Lung (tissue), 12 donors: ENCODE data around the gene CSTPP1. TPM values are rescaled to one million over a fixed set of nuclear protein-coding genes. Genes with fewer than 3 reads are reported as not detected.

ENCODE experiments used
- ATAC-seq: fragments of 200-7000 bp; cut with Tn5 transposase; one replicate; pipeline ENCODE4 v1.9.1; 2020; ENCODE audit warnings: moderate number of reproducible peaks; ENCODE audit not compliant: insufficient read depth, low FRiP score
- DNase-seq, 3 donors: peaks; one replicate each; pipeline ENCODE4 v3.0.0-alpha.2; 2013 to 2017
- H3K27ac ChIP-seq, 2 donors: one replicate each; pipeline ENCODE4 v1.5.1; 2013; ENCODE audit warnings: mild to moderate bottlenecking in 2 of 2, moderate library complexity in 2 of 2, control low read depth in 1 of 2, inconsistent platforms in 1 of 2, low read depth in 1 of 2, low read length in 1 of 2
- H3K27me3 ChIP-seq, 3 donors: one replicate each; pipeline ENCODE4 v1.5.1; 2013; ENCODE audit warnings: low read length in 2 of 3; ENCODE audit not compliant: control insufficient read depth in 3 of 3, insufficient read depth in 3 of 3
- H3K36me3 ChIP-seq, 4 donors: one replicate each; pipeline ENCODE4 v1.5.1; 2013; ENCODE audit warnings: low read length in 4 of 4, mild to moderate bottlenecking in 1 of 4, moderate library complexity in 1 of 4; ENCODE audit not compliant: control insufficient read depth in 4 of 4, insufficient read depth in 4 of 4
- H3K4me1 ChIP-seq, 5 donors: one replicate each; pipeline ENCODE4 v1.5.1; 2013; ENCODE audit warnings: low read length in 5 of 5, mild to moderate bottlenecking in 2 of 5, moderate library complexity in 1 of 5; ENCODE audit not compliant: control insufficient read depth in 5 of 5, insufficient read depth in 5 of 5
- H3K4me3 ChIP-seq: one replicate; pipeline ENCODE4 v1.5.1; 2013; ENCODE audit warnings: mild to moderate bottlenecking, control low read depth, moderate library complexity
- H3K9ac ChIP-seq, 2 donors: one replicate each; pipeline ENCODE4 v1.5.1; 2013; ENCODE audit warnings: low read length in 2 of 2, control low read depth in 1 of 2; ENCODE audit not compliant: insufficient read depth in 1 of 2
- H3K9me3 ChIP-seq, 4 donors: one replicate each; pipeline ENCODE4 v1.5.1; 2013; ENCODE audit warnings: low read length in 3 of 4, mild to moderate bottlenecking in 1 of 4, moderate library complexity in 1 of 4; ENCODE audit not compliant: control insufficient read depth in 4 of 4, insufficient read depth in 3 of 4
- WGBS, 2 donors: extraction: QIAGEN DNeasy Blood & Tissue Kit; methylation state at CpG; one replicate each; pipeline ENCODE4 v1.1.7; 2013; 5-methylcytosine and 5-hydroxymethylcytosine counted together
- polyA plus RNA-seq, 2 donors: library from polyadenylated mRNA; stranded (reverse); fragments of 200-250 nt; gene quantifications; one replicate each; pipeline ENCODE4 v1.2.1, GENCODE V29; 2013
- total RNA-seq, 2 donors: library from RNA; depleted of rRNA in 1 of 2; stranded (reverse); fragments of >200 nt in 1 of 2; gene quantifications; one replicate each; pipeline ENCODE4 v1.2.1, GENCODE V29; 2014 to 2021
- TF ChIP-seq, protein P1 (sequence below): IDR thresholded peaks from 2 replicates; pipeline ENCODE4 v1.5.1; 2012; ENCODE audit warnings: mild to moderate bottlenecking; ENCODE audit errors: control extremely low read depth, extremely low read depth
- donor health status: control.
- donor health status: control.
- donor health status: Bipolar disorder and iron deficiency.
- donor health status: healthy.
- donor health status: DM: yes; HTN: yes; CAD: no.

The CSTPP1 gene
- total and polyA plus RNA-seq, 4 donors: 26.0 to 45.8 (median 34.4) TPM

DNA sequence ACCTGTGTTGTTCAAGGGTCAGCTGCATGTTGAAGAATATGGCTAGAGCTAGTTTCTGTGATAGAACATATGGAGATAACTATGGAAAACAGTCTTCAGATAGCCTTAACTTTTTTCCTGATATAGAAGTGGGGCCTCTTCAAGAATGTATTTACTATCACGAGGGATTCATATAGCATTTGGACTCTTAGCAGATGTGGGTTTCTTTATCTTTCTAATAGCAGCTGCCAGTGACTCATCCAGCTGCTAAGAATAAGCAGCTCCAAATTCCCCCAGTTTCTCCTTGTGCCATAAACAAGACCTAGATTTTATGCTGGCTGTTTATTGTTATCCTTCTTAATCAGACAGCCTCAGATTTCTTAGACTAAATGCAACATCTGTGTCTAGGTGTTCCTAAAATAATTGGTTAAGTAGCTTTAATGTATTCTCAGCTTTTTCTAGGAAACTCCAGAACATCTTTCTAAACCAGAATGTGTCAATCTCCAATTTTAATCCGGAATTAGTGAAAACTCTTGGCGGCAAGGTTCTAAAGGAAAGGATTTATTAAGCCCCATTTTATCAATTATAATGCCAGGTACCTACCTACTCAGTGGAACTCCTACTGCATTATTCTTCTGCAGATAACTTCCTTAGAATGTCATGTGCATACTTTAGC lies 119.8 kb downstream of the CSTPP1 start:
- DNase-seq (peak in 2 of 3 donors; percentile 58 to 61), ATAC-seq (no peak)
- H3K4me1 ChIP-seq: no peaks in the 10 kb centered on the region
- no peak overlapping the region for H3K27ac ChIP-seq
- H3K36me3 ChIP-seq: peaks cover 0 to 10% (median 4%) of the 10 kb centered on the region in 4 donors
- H3K9me3 ChIP-seq: peaks cover 0 to 7% (median 1%) of the 10 kb centered on the region in 4 donors
- H3K27me3 ChIP-seq: no peaks in the 10 kb centered on the region
- H3K9ac ChIP-seq: no peak overlapping the region
- TF ChIP-seq, protein P1, sequence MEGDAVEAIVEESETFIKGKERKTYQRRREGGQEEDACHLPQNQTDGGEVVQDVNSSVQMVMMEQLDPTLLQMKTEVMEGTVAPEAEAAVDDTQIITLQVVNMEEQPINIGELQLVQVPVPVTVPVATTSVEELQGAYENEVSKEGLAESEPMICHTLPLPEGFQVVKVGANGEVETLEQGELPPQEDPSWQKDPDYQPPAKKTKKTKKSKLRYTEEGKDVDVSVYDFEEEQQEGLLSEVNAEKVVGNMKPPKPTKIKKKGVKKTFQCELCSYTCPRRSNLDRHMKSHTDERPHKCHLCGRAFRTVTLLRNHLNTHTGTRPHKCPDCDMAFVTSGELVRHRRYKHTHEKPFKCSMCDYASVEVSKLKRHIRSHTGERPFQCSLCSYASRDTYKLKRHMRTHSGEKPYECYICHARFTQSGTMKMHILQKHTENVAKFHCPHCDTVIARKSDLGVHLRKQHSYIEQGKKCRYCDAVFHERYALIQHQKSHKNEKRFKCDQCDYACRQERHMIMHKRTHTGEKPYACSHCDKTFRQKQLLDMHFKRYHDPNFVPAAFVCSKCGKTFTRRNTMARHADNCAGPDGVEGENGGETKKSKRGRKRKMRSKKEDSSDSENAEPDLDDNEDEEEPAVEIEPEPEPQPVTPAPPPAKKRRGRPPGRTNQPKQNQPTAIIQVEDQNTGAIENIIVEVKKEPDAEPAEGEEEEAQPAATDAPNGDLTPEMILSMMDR: no peak
- WGBS, 2 donors: 79 to 87% methylated on average over 3 of the region's 3 CpGs
- no peak overlapping the region for H3K4me3 ChIP-seq

DNA sequence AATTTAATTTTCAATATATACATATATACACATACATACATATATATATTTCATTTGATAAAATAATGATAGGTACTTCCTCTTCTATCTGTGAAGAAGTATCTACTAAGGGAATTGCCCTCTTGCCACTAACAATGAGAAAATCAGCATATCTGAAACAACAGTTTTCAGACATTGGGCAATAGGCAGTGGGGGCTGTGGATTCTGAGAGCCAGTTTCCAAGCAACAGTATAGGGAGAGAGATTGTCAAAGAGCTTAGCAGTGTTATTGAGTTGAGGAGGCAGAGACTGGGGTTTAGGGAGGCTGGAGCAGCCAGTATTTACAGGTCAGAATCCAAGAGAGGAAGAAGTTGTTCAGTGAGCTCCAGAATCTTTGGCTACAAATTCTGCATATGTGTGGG lies 120.8 kb downstream of the CSTPP1 start:
- DNase-seq: no peak
- TF ChIP-seq, protein P1: no peak
- Histone ChIP-seq H3K4me1 (no peaks in the 10 kb centered on the region), H3K4me3 (no peak overlapping the region), H3K36me3 (peaks cover 0 to 9% (median 4%) of the 10 kb centered on the region in 4 donors), H3K27ac (no peak overlapping the region), H3K27me3 (no peaks in the 10 kb centered on the region), H3K9ac (no peak overlapping the region), H3K9me3 (peaks cover 0 to 7% (median 1%) of the 10 kb centered on the region in 4 donors)
- ATAC-seq: no peak

DNA sequence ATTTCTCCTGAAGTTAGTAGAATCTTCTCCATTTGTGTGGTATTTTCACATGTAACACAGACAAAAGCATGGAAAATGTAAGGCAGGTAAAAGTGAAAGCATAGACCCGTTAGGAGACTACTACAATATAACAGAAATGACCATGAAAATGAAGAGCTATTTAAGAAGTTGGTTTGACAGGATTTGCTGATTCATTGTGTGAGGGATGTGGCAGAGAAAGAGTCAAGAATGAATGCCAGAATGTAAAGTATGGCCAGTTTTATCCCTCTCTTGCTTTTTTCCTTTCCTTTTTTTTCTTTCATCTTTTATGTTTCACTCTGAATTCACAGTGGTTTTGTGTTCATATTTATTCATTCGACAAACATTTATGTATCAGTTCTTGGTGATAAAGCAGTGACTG lies 124.2 kb downstream of the CSTPP1 start:
- Histone ChIP-seq H3K4me3 (no peak overlapping the region), H3K4me1 (no peaks in the 10 kb centered on the region), H3K9ac (no peak overlapping the region), H3K27me3 (no peaks in the 10 kb centered on the region), H3K9me3 (peaks cover 0 to 7% (median 1%) of the 10 kb centered on the region in 4 donors), H3K27ac (no peak overlapping the region), H3K36me3 (peaks cover 0 to 13% (median 4%) of the 10 kb centered on the region in 4 donors)
- ATAC-seq: no peak
- WGBS, 2 donors: 51 to 53% methylated on average over 2 of the region's 2 CpGs
- TF ChIP-seq, protein P1: no peak
- DNase-seq: peak in 1 of 3 donors; percentile 6
